Lower lobe of right lung (tissue), 2 donors: Measurements from ENCODE around the gene ATP8B1. TPM values are rescaled to one million over a fixed set of nuclear protein-coding genes. Genes with fewer than 3 reads are reported as not detected.
"Not testable (repeated sequence)": the region's sequence is repeated elsewhere in the genome, so short reads cannot be mapped to it uniquely, and the experiment has no call there.

Source experiments
- ATAC-seq, 2 donors: fragments of 200-7000 bp; cut with Tn5 transposase; one replicate each; pipeline ENCODE4 v1.9.1; 2020 to 2022; ENCODE audit warnings: mild to moderate bottlenecking in 2 of 2, moderate library complexity in 2 of 2
- DNase-seq: peaks from one replicate; pipeline ENCODE4 v3.0.0-alpha.2; 2020
- H3K27ac ChIP-seq: fragments of 200-600 bp; one replicate; pipeline ENCODE4 v1.8.0; 2022
- H3K27me3 ChIP-seq: fragments of 200-600 bp; one replicate; pipeline ENCODE4 v1.8.0; 2022; ENCODE audit warnings: low read depth
- H3K36me3 ChIP-seq: fragments of 200-600 bp; one replicate; pipeline ENCODE4 v1.8.0; 2022; ENCODE audit warnings: mild to moderate bottlenecking
- H3K4me1 ChIP-seq: fragments of 200-600 bp; one replicate; pipeline ENCODE4 v1.8.0; 2022
- H3K4me3 ChIP-seq: fragments of 200-600 bp; one replicate; pipeline ENCODE4 v1.8.0; 2022; ENCODE audit warnings: mild to moderate bottlenecking
- H3K9me3 ChIP-seq: fragments of 200-600 bp; one replicate; pipeline ENCODE4 v1.8.0; 2022
- CTCF ChIP-seq: fragments of 200-600 bp; IDR thresholded peaks from one replicate; pipeline ENCODE4 v1.8.0; 2022; ENCODE audit warnings: antibody characterized with exemption, mild to moderate bottlenecking
- intact Hi-C: fragments of 100-400 bp; cut with DNase I; formaldehyde crosslinking; loops from one replicate; pipeline ENCODE4 v1.11.0; 2022
- long read RNA-seq: library from polyadenylated mRNA; unstranded; transcript quantifications from one replicate; pipeline ENCODE4 v2.0.0, GENCODE V29; 2021
- total RNA-seq: library from RNA; stranded (reverse); fragmentation: NEBNext Ultra II Directional; extraction: Animal tissue kit (Norgen Biotek cat#: 25700); gene quantifications from one replicate; pipeline ENCODE4 v1.2.1, GENCODE V29; 2021
- donor health status: DM: no; HTN: yes; CAD: no; lungs with severe emphysema.

ATP8B1 gene
- 27.2 TPM for total RNA-seq
- long read RNA-seq, full-length matches to known transcripts = 1 of 54 reads
- long read RNA-seq, partial matches to known transcripts = 22 of 54 reads
- long read RNA-seq, other reads (novel, unspliced or antisense) = 31 of 54 reads

- peaks cover 16% of the 10 kb centered on the region for H3K4me1 ChIP-seq
- DNase-seq (peak; percentile 96), ATAC-seq (peak; percentile 96)
- intact Hi-C loops = no loop called here
- peak within 1 kb of the TSS; percentile 72 for H3K4me3 ChIP-seq
- no peak for TF ChIP-seq CTCF
- H3K9me3 ChIP-seq = no peaks in the 10 kb centered on the region
- H3K36me3 ChIP-seq = no peaks in the 10 kb centered on the region
- H3K27me3 ChIP-seq = peaks cover 15% of the 10 kb centered on the region
- peak within 1 kb of the TSS; percentile 86 for H3K27ac ChIP-seq
These were observed at the start of gene ATP8B1 for GRCh38 chr18:57803103-57803969. Gene ATP8B1, minus strand, starts transcription at chr18:57803315. Its CDS starts 71,508 bp downstream, at chr18:57731807.

GRCh38 chr18:57850063-57850462, 46.9 kb upstream of the ATP8B1 start:
- no peaks in the 10 kb centered on the region for H3K4me1 ChIP-seq
- H3K4me3 ChIP-seq = no peak overlapping the region
- no peaks in the 10 kb centered on the region for H3K36me3 ChIP-seq
- H3K27ac ChIP-seq = no peak overlapping the region
- DNase-seq (no peak), ATAC-seq (no peak)
- intact Hi-C loops = no loop called here
- H3K9me3 ChIP-seq = no peaks in the 10 kb centered on the region
- no peak for TF ChIP-seq CTCF
- H3K27me3 ChIP-seq = no peaks in the 10 kb centered on the region

- H3K4me3 ChIP-seq, intact Hi-C loops, H3K27ac ChIP-seq, ATAC-seq, H3K4me1 ChIP-seq, H3K36me3 ChIP-seq, DNase-seq, H3K9me3 ChIP-seq, H3K27me3 ChIP-seq: not testable (repeated sequence)
These were observed 45.3 kb upstream of the ATP8B1 start for GRCh38 chr18:57848374-57848773.

- intact Hi-C loops, H3K4me3 ChIP-seq, ATAC-seq, H3K27me3 ChIP-seq, H3K36me3 ChIP-seq, H3K9me3 ChIP-seq, H3K27ac ChIP-seq, H3K4me1 ChIP-seq, DNase-seq: not testable (repeated sequence)
These were observed 44.3 kb upstream of the ATP8B1 start for GRCh38 chr18:57847431-57847830.

- intact Hi-C loops = no loop called here
- Histone ChIP-seq H3K4me1 (no peaks in the 10 kb centered on the region), H3K27ac (no peak overlapping the region), H3K27me3 (no peaks in the 10 kb centered on the region), H3K9me3 (no peaks in the 10 kb centered on the region), H3K36me3 (no peaks in the 10 kb centered on the region), H3K4me3 (no peak overlapping the region)
- peak; percentile 75 to 91 for ATAC-seq
- no peak for DNase-seq
- TF ChIP-seq CTCF = no peak
These were observed 43.1 kb upstream of the ATP8B1 start for GRCh38 chr18:57846258-57846657.

GRCh38 chr18:57845605-57846074, 42.5 kb upstream of the ATP8B1 start:
- no peaks in the 10 kb centered on the region for H3K4me1 ChIP-seq
- H3K36me3 ChIP-seq = no peaks in the 10 kb centered on the region
- ATAC-seq (no peak), DNase-seq (no peak)
- TF ChIP-seq CTCF = no peak
- no peak overlapping the region for H3K4me3 ChIP-seq
- intact Hi-C loops = no loop called here
- H3K27ac ChIP-seq = no peak overlapping the region
- H3K27me3 ChIP-seq = no peaks in the 10 kb centered on the region
- H3K9me3 ChIP-seq = no peaks in the 10 kb centered on the region
